Pulmonary artery endothelial cell (primary cell): ENCODE data around the gene FDX2. TPM values are rescaled to one million over a fixed set of nuclear protein-coding genes. Genes with fewer than 3 reads are reported as not detected.

Experiments
- DNase-seq: peaks from one replicate; pipeline ENCODE4 v3.0.0-alpha.2; 2011; ENCODE audit warnings: low read depth, low spot score
- total RNA-seq: library from RNA; depleted of rRNA; stranded (reverse); fragments of >200 nt; gene quantifications from 2 replicates; pipeline ENCODE4 v1.2.3, GENCODE V29; 2014

Gene FDX2
- total RNA-seq, 1 donor from 2014 or later: 25.8 TPM

GRCh38 chr19:10299545-10300458, 16.0 kb downstream of the FDX2 start:
- DNase-seq: no peak

DNA sequence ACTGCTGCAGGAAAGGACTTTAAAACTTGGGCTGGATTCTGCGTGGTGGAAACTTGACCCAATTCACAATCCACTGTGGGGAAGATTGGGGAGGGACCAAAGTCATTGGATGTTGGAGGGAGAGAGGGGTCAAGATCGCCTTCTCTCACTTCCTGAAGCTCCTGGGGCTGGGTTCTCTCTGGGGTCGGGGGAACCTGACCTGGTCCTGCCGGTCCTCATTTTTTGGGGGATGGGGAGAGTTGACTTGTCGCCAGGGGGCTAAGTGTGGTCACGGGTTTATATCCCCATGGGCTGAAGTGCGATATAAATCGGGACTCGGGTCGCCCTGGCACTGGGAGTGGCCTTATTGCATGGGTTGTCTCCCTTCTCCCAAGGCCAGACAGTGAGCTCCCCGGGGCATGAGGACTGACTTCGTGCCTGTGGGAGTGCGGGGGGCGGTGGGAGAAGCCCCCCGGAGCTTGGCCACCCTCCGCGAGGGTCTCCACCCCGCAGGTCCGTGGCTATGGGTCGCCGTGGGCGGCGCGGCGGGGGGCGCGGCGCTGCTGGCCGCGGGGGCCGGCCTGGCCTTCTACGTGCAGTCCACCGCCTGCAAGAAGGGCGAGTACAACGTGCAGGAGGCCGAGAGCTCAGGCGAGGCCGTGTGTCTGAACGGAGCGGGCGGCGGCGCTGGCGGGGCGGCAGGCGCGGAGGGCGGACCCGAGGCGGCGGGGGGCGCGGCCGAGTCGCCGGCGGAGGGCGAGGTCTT, 19.8 kb downstream of the FDX2 start:
- DNase-seq: no peak

DNA sequence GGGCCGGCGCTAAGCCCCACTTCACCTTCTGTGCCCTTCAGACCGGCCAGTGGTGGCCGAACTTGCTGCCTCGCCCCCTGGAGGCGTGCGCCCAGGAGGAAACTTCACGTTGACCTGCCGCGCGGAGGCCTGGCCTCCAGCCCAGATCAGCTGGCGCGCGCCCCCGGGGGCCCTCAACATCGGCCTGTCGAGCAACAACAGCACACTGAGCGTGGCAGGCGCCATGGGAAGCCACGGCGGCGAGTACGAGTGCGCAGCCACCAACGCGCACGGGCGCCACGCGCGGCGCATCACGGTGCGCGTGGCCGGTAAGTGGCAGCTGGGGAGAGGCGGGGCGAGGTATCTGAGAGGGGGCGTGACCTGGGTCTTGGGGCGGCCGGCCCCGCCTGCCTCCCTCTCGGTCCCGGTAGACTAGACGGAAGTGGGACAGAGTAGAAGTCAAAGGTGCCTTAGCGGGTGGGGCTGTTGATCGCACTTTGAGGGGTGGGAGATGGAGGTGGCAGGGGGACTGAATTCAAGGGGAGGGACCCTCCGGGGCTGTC, 20.4 kb downstream of the FDX2 start:
- DNase-seq: no peak

- no peak for DNase-seq
These were observed 21.5 kb downstream of the FDX2 start for GRCh38 chr19:10294368-10294697.

DNA sequence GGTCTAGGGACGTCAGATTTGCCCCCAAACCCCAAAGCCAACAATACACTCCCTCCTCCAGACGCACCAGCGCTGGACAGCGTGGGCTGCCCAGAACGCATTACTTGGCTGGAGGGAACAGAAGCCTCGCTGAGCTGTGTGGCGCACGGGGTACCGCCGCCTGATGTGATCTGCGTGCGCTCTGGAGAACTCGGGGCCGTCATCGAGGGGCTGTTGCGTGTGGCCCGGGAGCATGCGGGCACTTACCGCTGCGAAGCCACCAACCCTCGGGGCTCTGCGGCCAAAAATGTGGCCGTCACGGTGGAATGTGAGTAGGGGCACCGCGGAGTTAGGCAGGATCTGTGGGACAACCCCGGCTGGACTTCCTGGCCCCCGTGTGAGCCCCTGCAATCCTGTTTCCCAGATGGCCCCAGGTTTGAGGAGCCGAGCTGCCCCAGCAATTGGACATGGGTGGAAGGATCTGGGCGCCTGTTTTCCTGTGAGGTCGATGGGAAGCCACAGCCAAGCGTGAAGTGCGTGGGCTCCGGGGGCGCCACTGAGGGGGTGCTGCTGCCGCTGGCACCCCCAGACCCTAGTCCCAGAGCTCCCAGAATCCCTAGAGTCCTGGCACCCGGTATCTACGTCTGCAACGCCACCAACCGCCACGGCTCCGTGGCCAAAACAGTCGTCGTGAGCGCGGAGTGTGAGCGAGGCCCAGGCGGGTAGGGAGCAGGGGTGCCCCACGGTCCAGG, 22.0 kb downstream of the FDX2 start:
- no peak for DNase-seq

- no peak for DNase-seq
These were observed 22.8 kb downstream of the FDX2 start for GRCh38 chr19:10292789-10293636.

- no peak for DNase-seq
These were observed 23.5 kb downstream of the FDX2 start for GRCh38 chr19:10292206-10292788.

GRCh38 chr19:10291554-10292205, 24.1 kb downstream of the FDX2 start:
- DNase-seq: no peak

GRCh38 chr19:10290876-10291553, 24.8 kb downstream of the FDX2 start:
- no peak for DNase-seq

- DNase-seq: no peak
These were observed 25.4 kb downstream of the FDX2 start for GRCh38 chr19:10290357-10290875.

DNA sequence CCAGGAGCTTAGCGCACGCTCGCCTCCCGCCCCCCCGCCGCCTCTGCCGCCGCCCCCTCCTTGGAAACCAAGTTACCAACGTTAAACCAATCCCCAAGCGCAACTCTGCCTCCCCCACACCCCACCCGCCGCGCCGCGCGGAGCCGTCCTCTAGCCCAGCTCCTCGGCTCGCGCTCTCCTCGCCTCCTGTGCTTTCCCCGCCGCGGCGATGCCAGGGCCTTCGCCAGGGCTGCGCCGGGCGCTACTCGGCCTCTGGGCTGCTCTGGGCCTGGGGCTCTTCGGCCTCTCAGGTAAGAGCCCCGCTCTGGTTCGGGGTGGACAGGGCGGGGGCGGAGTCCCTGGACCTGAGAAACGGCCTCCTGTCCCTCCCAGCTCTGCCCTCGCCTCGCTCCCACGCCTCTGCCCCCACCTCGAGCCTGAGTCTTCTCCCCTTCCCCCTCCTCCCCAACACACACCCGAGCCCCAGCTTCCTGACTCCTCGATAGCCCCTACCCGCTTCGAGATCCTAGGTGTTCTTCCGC, 25.9 kb downstream of the FDX2 start, which contains the start of gene ICAM5:
Gene ICAM5, plus strand, starts transcription at position 117 of the 521 bp plus-strand sequence. Its CDS starts 92 bp downstream, at position 209.
- no peak for DNase-seq

GRCh38 chr19:10289167-10289835, 26.5 kb downstream of the FDX2 start:
- DNase-seq: no peak

DNA sequence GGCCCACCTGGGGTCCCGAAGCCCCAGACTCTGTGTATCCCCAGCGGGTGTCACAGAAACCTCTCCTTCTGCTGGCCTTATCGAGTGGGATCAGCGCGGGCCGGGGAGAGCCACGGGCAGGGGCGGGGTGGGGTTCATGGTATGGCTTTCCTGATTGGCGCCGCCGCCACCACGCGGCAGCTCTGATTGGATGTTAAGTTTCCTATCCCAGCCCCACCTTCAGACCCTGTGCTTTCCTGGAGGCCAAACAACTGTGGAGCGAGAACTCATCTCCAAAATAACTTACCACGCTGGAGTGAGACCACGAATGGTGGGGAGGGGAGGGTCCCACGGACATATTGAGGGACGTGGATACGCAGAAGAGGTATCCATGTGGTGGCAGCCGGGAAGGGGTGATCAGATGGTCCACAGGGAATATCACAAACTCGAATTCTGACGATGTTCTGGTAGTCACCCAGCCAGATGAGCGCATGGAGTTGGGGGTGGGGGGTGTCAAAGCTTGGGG, 27.1 kb downstream of the FDX2 start:
- no peak for DNase-seq

- DNase-seq: no peak
These were observed 28.7 kb downstream of the FDX2 start, which contains the start of gene ICAM4 for GRCh38 chr19:10286803-10287737. TSS of gene ICAM4 (plus strand) at chr19:10286955. CDS start at chr19:10287013, 58 bp downstream.

DNA sequence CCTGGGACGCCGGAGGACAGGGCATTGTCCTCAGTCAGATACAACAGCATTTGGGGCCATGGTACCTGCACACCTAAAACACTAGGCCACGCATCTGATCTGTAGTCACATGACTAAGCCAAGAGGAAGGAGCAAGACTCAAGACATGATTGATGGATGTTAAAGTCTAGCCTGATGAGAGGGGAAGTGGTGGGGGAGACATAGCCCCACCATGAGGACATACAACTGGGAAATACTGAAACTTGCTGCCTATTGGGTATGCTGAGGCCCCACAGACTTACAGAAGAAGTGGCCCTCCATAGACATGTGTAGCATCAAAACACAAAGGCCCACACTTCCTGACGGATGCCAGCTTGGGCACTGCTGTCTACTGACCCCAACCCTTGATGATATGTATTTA, 30.4 kb downstream of the FDX2 start:
- DNase-seq: no peak

DNA sequence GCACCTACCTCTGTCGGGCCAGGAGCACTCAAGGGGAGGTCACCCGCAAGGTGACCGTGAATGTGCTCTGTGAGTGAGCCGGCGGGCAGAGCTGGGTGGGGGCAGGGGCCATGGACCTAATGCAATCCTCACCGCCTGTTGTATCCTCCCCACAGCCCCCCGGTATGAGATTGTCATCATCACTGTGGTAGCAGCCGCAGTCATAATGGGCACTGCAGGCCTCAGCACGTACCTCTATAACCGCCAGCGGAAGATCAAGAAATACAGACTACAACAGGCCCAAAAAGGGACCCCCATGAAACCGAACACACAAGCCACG, 30.9 kb downstream of the FDX2 start:
- DNase-seq: no peak
